OCI-LY1 (cell line): ENCODE data around the gene FBXO47.

Experiments
- EZH2 ChIP-seq: fragments of 200-600 bp; sonication (generic), shearing (Covaris generic); IDR thresholded peaks from 2 replicates; pipeline ENCODE4 v1.8.0; 2017; ENCODE audit warnings: borderline replicate concordance, mixed run types, mild to moderate bottlenecking, antibody characterized with exemption, low read length, moderate library complexity, mixed read lengths
- TF ChIP-seq, protein P1 (sequence below): fragments of 200-600 bp; sonication (generic), shearing (Covaris generic); IDR thresholded peaks from 2 replicates; pipeline ENCODE4 v1.5.1; 2017; ENCODE audit warnings: mild to moderate bottlenecking, antibody characterized with exemption, low read length, moderate library complexity, mixed read lengths

DNA sequence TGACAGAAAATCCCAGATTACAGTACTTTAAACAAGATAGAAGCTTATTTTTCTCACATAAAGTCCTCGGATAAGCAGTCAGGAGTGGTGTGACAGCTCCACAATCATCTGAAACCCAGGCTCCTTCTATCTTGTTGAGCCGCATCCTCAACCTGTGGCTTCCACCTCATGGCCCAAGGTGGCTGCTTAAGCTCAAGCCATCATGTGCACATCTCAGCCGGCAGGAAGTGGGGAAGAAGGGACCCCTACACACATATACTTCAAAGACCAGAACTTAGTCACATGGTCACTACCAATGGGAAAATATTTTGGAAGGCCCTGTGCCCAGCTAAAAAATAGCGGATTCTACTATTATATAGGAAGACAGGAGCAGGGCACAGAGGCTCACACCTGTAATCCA lies 11.0 kb upstream of the FBXO47 start:
- TF ChIP-seq, protein P1, sequence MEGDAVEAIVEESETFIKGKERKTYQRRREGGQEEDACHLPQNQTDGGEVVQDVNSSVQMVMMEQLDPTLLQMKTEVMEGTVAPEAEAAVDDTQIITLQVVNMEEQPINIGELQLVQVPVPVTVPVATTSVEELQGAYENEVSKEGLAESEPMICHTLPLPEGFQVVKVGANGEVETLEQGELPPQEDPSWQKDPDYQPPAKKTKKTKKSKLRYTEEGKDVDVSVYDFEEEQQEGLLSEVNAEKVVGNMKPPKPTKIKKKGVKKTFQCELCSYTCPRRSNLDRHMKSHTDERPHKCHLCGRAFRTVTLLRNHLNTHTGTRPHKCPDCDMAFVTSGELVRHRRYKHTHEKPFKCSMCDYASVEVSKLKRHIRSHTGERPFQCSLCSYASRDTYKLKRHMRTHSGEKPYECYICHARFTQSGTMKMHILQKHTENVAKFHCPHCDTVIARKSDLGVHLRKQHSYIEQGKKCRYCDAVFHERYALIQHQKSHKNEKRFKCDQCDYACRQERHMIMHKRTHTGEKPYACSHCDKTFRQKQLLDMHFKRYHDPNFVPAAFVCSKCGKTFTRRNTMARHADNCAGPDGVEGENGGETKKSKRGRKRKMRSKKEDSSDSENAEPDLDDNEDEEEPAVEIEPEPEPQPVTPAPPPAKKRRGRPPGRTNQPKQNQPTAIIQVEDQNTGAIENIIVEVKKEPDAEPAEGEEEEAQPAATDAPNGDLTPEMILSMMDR = no peak
- TF ChIP-seq EZH2 = no peak
